Inferior parietal cortex (tissue), 1 donor: Measurements from ENCODE around the gene BCL2L13.
A peak's percentile ranks its signal among the peaks of the same experiment; 100 is the strongest.
"Not testable (repeated sequence)": the region's sequence is repeated elsewhere in the genome, so short reads cannot be mapped to it uniquely, and the experiment has no call there.

ENCODE experiments used
- DNase-seq: peaks from one replicate; pipeline ENCODE4 v3.0.0-alpha.2; 2016; ENCODE audit errors: extremely low spot score

Gene BCL2L13

DNA sequence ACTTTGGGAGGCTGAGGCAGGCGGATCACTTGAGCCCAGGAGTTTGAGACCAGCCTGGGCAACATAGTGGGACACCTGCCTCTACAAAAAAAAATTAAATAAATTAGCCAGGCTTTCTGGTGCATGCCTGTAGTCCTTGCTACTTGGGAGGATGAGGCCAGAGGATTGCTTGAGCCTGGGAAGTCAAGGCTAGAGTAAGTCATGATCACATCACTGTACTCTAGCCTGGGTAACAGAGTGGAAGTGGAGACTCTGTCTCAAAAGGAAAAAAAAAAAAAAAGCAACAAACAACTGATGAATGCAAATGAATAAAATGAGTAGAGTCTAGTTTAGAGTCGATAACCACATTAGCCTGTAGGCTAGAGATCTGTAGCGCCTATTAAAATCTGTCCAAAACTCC lies 3.9 kb upstream of the BCL2L13 start:
- no peak for DNase-seq

GRCh38 chr22:17636850-17637249 lies 1.7 kb upstream of the BCL2L13 start:
- not testable (repeated sequence) for DNase-seq

DNA sequence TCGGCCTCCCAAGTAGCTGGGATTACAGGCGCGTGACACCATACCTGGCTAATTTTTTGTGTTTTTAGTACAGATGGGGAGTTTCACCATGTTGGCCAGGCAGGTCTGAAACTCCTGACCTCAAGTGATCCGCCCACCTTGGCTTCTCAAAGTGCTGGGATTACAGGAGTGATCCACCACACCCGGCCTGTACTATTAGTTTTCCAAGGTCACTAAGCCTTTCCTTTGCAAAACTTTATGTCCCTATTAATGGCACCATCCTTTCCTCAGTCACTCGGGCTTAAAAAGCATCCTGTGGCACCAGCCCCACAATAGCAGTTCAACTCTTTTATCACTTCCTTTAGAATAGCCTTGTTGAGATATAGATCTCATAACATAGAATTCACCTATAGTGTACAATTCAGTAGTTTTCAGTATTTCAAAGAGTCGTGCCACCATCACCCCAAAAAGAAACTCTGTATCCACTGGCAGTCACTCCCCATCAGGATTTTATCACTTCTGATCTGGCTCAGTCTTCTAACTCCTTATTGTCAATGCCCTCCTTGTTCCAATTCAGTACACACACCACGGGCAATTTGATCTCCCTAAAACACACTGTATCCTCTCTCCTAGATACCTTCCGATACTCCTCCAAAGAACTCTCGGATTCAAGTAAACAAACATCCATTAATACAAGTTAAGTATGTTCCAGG lies 921 bp upstream of the BCL2L13 start:
- DNase-seq = no peak

- DNase-seq = no peak
These were observed 450 bp upstream of the BCL2L13 start for GRCh38 chr22:17638182-17638431.

GRCh38 chr22:17639247-17639741 lies 737 bp downstream of the BCL2L13 start:
- DNase-seq = peak; percentile 29

DNA sequence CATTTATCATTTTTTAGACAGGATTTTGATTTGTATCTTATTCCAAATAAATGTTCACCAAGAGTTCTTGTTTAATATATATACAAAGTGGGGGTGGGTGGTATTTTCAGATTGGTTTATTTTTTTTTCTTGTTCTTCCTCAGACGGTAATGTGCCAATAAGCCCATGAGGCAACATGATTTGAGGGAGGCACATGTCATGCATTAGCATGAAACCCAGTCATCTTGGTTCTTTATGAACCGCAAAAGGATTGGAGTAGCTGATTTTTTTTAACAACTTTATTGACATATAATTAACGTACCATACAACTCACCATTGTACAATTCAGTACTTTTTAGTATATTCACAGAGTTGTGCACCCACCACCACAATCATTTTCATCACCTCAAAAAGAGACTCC lies 2.7 kb downstream of the BCL2L13 start:
- no peak for DNase-seq

DNA sequence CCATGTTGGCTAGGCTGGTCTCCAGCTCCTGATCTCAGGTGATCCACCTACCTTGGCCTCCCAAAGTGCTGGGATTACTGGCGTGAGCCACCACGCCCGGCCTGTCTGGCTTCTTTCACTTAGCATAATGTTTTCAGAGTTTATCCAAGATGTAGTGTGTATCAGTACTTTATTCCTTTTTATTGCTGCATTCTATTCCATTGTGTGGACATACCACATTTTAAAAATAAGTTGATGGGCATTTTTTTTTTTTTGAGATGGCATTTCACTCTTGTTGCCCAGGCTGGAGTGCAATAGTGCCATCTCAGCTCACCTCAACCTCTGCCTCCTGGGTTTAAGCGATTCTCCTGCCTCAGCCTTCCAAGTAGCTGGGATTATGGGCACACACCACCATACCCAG lies 3.8 kb downstream of the BCL2L13 start:
- not testable (repeated sequence) for DNase-seq

GRCh38 chr22:17647452-17647851 lies 8.9 kb downstream of the BCL2L13 start:
- DNase-seq = no peak

- DNase-seq = no peak
These were observed 9.4 kb downstream of the BCL2L13 start for GRCh38 chr22:17647991-17648390.

GRCh38 chr22:17648569-17648968 lies 10.0 kb downstream of the BCL2L13 start:
- no peak for DNase-seq

DNA sequence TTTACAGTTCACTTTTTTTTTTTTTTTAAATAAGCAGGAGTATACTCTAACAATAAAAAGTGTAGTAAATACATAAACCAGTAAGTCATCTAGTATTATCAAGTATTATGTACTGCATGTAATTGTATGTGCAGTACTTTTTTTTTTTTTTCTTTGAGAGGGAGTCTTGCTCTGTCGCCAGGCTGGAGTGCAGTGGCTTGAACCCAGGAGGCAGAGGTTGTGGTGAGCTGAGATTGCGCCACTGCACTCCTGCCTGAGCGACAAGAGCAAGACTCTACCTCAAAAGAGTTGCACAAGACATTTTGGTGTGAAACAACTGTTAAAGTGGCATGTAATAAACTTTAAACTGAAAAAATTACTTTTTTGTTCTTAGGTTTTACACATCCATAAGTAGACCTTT lies 16.7 kb downstream of the BCL2L13 start:
- no peak for DNase-seq

DNA sequence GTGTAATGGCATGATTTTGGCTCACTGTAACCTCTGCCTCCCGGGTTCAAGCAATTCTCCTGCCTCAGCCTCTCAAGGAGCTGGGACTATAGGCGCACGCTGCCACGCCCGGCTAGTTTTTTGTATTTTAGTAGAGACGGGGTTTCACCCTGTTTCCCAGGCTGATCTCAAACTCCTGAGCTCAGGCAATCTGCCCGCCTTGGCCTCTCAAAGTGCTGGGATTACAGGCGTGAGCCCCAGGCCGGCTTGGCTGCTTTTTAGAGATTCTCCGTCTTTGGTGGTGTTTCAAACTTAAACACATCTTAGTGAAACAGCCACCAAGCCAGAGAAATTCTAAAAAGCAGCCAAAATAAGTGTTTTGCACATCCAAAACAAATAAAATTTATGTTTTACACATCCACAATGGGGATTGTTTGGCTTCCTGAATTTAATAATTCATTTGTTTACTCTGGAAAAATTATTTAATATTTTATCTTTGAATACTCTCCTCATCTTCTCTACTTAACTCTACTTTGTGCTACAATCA lies 18.4 kb downstream of the BCL2L13 start:
- no peak for DNase-seq

- no peak for DNase-seq
These were observed 26.0 kb downstream of the BCL2L13 start for GRCh38 chr22:17664414-17665055.

- DNase-seq = no peak
These were observed 26.7 kb downstream of the BCL2L13 start for GRCh38 chr22:17665248-17665647.

DNA sequence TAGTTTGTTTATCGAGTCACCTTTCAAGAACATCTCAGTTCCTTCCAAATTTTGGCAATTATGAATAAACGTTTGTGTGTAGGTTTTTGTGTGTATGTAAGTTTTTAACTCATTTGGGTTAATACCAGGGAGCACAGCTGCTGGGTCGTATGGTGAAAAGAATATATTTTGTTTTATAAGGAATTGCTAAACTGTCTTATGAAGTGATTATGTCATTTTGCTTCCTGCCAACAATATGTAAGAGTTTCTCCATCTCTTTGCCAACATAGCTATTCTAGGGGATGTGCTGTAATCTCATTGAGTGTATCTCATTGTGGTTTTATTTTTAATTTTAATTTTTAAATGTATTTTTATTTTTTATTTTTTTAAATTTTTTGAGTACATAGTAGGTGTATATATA lies 27.3 kb downstream of the BCL2L13 start:
- no peak for DNase-seq

- DNase-seq = not testable (repeated sequence)
These were observed 33.0 kb downstream of the BCL2L13 start for GRCh38 chr22:17671521-17672092.

GRCh38 chr22:17672417-17672991 lies 33.9 kb downstream of the BCL2L13 start:
- DNase-seq = no peak

DNA sequence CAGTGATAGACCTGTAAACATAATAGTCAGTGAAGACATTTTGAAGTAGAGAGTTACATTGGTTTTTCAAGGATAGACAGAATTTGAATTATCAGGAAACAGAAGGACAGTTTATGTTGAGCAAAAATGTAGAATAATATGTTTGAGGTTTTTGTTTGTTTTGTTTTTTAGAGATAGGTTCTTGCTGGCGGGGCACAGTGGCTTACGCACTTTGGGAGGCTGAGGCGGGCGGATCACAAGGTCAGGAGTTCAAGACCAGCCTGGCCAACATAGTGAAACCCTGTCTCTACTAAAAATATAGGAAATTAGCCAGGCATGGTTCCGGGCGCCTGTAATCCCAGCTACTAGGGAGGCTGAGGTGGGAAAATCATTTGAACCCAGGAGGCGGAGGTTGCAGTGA lies 35.6 kb downstream of the BCL2L13 start:
- no peak for DNase-seq

DNA sequence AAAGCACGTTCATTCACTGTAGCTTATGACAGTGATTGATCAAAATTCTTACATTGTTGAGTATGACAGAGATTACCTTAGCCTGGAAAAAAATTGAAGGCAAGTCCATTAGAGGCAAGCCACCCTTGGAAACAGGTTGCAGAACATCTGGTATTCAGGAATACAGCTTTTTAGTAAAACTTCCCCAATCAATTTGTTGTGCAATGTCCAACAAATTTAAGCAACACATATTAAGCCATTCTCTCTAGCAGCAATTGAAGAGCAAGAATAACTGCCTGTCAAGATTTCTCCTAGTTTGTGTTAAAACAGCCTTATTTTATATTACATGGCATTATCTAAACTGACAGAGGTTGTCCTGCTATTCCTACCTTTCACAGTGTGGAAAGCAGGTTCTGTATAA lies 37.0 kb downstream of the BCL2L13 start:
- no peak for DNase-seq

DNA sequence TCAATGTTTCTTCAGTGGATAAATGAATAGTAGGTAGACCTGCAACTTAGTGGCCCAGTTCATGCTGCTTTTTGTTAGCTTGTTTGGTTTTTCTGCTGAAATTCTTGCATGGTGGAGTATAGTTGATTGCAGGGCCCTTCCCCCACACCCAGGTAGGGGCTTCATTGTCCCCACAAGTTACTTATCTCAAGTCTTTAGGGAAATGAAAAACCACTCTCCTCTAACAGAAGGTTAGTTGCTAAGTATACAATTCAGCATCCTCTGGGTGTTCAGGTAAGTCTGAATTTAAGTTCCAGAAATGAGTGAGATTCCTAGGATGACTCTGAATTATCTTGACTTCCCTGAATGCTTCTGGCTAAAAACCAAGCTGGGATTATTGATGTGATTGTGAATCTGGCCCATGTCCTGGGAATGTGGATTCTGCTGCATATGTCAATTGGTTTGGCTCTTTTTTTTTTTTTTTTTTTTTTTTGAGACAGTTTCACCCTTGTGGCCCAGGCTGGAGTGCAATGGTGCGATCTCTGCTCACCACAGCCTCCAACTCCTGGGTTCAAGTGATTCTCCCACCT lies 40.3 kb downstream of the BCL2L13 start:
- no peak for DNase-seq

GRCh38 chr22:17684245-17684644 lies 45.7 kb downstream of the BCL2L13 start:
- DNase-seq = no peak

DNA sequence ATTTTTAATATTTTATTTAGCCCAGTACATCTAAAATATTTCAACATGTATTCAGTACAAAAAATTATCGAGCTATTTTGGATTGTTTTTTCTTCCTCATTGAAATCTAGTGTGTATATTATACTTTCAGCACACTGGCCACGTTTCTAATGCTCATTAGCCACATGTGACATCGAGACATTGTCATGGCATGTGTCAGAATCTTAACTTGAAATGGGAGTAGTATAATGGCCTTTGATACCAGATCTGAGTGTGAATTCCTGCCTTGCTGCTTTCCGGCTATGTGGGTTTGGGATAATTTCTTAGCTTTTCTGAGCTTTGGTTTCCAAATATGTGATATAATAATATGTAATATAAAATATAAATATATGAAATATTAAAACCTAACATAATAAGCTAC lies 54.3 kb downstream of the BCL2L13 start:
- no peak for DNase-seq

- DNase-seq = no peak
These were observed 55.6 kb downstream of the BCL2L13 start for GRCh38 chr22:17694193-17694592.
